ENCODE results near the gene C22orf39.

The C22orf39 gene

GRCh38 chr22:19398206-19398605, 49.3 kb downstream of the C22orf39 start:
- no peak for DNase-seq (ENCODE audit: low read depth)

- DNase-seq (ENCODE audit: low read depth), result no peak
These were observed 49.8 kb downstream of the C22orf39 start for GRCh38 chr22:19397734-19398104.

- no peak for DNase-seq (ENCODE audit: low read depth)
These were observed 50.4 kb downstream of the C22orf39 start for GRCh38 chr22:19396934-19397733.

GRCh38 chr22:19396561-19396933, 51.0 kb downstream of the C22orf39 start:
- no peak for DNase-seq (ENCODE audit: low read depth)

- no peak for DNase-seq (ENCODE audit: low read depth)
These were observed 52.2 kb downstream of the C22orf39 start for GRCh38 chr22:19395276-19395675.

GRCh38 chr22:19394274-19395050, 53.0 kb downstream of the C22orf39 start:
- DNase-seq (ENCODE audit: low read depth), result no peak

- DNase-seq (ENCODE audit: low read depth), result no peak
These were observed 53.8 kb downstream of the C22orf39 start for GRCh38 chr22:19393704-19394103.
